Endothelial cell of umbilical vein (primary cell): ENCODE results near the gene MS4A12. TPM values are rescaled to one million over a fixed set of nuclear protein-coding genes. Genes with fewer than 3 reads are reported as not detected.

Experiments
- BruUV-seq: library from RNA; stranded (reverse); fragments of 400-500 nt; replicated peaks from 2 replicates; lab custom pipeline; 2021; lab: Mats Ljungman, UMichigan
- CTCF ChIA-PET: fragments of 300-600, 350-600 bp; sonication (Branson Sonifier 250); formaldehyde crosslinking; loops from one replicate; lab custom pipeline; 2021; ENCODE audit warnings: antibody characterized with exemption, inconsistent platforms; lab: Charles Lee
- POLR2A ChIA-PET: fragments of 300-600, 350-600 bp; sonication (Branson Sonifier 250); formaldehyde crosslinking; loops from one replicate; lab custom pipeline; 2021; ENCODE audit warnings: antibody characterized with exemption, inconsistent platforms; lab: Charles Lee
- DNase-seq: peaks from one replicate; pipeline ENCODE4 v3.0.0-alpha.2; 2011; ENCODE audit warnings: low read depth, low spot score
- FAIRE-seq: peaks from 2 replicates; lab custom pipeline; 2011; peaks lifted over from hg19 to GRCh38; lab: Jason Lieb, UNC
- H2AFZ ChIP-seq: 2 replicates; pipeline ENCODE4 v1.6.0; 2012; ENCODE audit warnings: low read depth, low read length, control low read depth, inconsistent platforms
- H3K27ac ChIP-seq: 2 replicates; pipeline ENCODE4 v1.5.1; 2011; ENCODE audit warnings: low read depth, mild to moderate bottlenecking, control low read depth, low read length, moderate library complexity; ENCODE audit not compliant: insufficient read depth
- H3K27me3 ChIP-seq, 2 experiments: 2 replicates each; pipeline versions ENCODE4 v1.6.0 to v1.6.1; 2011; ENCODE audit warnings: low read length in 2 of 2, mixed read lengths in 1 of 2; ENCODE audit not compliant: control insufficient read depth in 2 of 2, insufficient read depth in 2 of 2
- H3K36me3 ChIP-seq, 2 experiments: 2 replicates in 1 of 2; 3 replicates in 1 of 2; pipeline ENCODE4 v1.5.1; 2011; ENCODE audit warnings: low read length in 2 of 2, mild to moderate bottlenecking in 1 of 2, moderate library complexity in 1 of 2; ENCODE audit not compliant: control insufficient read depth in 2 of 2, insufficient read depth in 2 of 2; ENCODE audit errors: extremely low read depth in 1 of 2
- H3K4me1 ChIP-seq: 3 replicates; pipeline ENCODE4 v1.5.1; 2011; ENCODE audit warnings: mild to moderate bottlenecking, low read length; ENCODE audit not compliant: control insufficient read depth, insufficient read depth; ENCODE audit errors: extremely low read depth
- H3K4me2 ChIP-seq: 2 replicates; pipeline ENCODE4 v1.6.1; 2011; ENCODE audit warnings: low read length, control low read depth, mixed read lengths; ENCODE audit not compliant: insufficient read depth
- H3K4me3 ChIP-seq, 3 experiments: fragments of 200-600 bp in 1 of 3; sonication (generic), shearing (Covaris generic) in 1 of 3; replicated peaks in 1 of 3; 2 replicates each; pipeline ENCODE4 v1.5.1; 2011 to 2016; ENCODE audit warnings: control low read depth in 3 of 3, low read length in 3 of 3, mild to moderate bottlenecking in 2 of 3, inconsistent platforms in 1 of 3, low read depth in 1 of 3, moderate library complexity in 1 of 3; ENCODE audit not compliant: insufficient read depth in 1 of 3
- H3K79me2 ChIP-seq: 2 replicates; pipeline ENCODE4 v1.6.0; 2012; ENCODE audit warnings: low read length, inconsistent platforms; ENCODE audit not compliant: control insufficient read depth, insufficient read depth
- H3K9ac ChIP-seq: replicated peaks from 2 replicates; pipeline ENCODE3; 2011; ENCODE audit warnings: low read length, control low read depth; ENCODE audit not compliant: insufficient read depth; ENCODE audit errors: extremely low read depth
- H3K9me1 ChIP-seq: replicated peaks from 3 replicates; pipeline ENCODE4 v1.6.0; 2011; ENCODE audit warnings: mild to moderate bottlenecking, low read length; ENCODE audit not compliant: control insufficient read depth, insufficient read depth; ENCODE audit errors: extremely low read depth
- H3K9me3 ChIP-seq: replicated peaks from 2 replicates; pipeline ENCODE4 v1.5.1; 2012; ENCODE audit warnings: low read length, inconsistent platforms; ENCODE audit not compliant: control insufficient read depth, insufficient read depth
- H4K20me1 ChIP-seq: replicated peaks from 2 replicates; pipeline ENCODE3; 2011; ENCODE audit warnings: mild to moderate bottlenecking, low read length; ENCODE audit not compliant: control insufficient read depth, insufficient read depth; ENCODE audit errors: extremely low read depth
- EZH2 ChIP-seq: IDR thresholded peaks from 2 replicates; pipeline ENCODE4 v1.6.1; 2012; ENCODE audit warnings: borderline replicate concordance, low read depth, mild to moderate bottlenecking, moderate library complexity, low read length, inconsistent platforms; ENCODE audit not compliant: severe bottlenecking
- FOS ChIP-seq: IDR thresholded peaks from 2 replicates; pipeline ENCODE4 v1.6.1; 2011; ENCODE audit warnings: mild to moderate bottlenecking, low read length, moderate library complexity, borderline replicate concordance; ENCODE audit not compliant: insufficient read depth
- GATA2 ChIP-seq: IDR thresholded peaks from 2 replicates; pipeline ENCODE4 v1.7.0; 2011; ENCODE audit warnings: low read depth, mild to moderate bottlenecking, moderate library complexity, mixed read lengths, low read length; ENCODE audit not compliant: insufficient read length, insufficient read depth
- JUN ChIP-seq: IDR thresholded peaks from 2 replicates; pipeline ENCODE4 v1.6.1; 2011; ENCODE audit warnings: borderline replicate concordance, low read depth; ENCODE audit not compliant: insufficient read length, insufficient read depth
- MYC ChIP-seq: IDR thresholded peaks from one replicate; pipeline ENCODE4 v1.6.1; 2011; ENCODE audit warnings: mild to moderate bottlenecking, low read depth, low read length
- POLR2A ChIP-seq: IDR thresholded peaks from 2 replicates; pipeline ENCODE4 v1.6.1; 2012; ENCODE audit warnings: low read depth, mild to moderate bottlenecking, control low read depth, low read length
- POLR2AphosphoS5 ChIP-seq: IDR thresholded peaks from 2 replicates; pipeline ENCODE4 v1.6.1; 2012; ENCODE audit warnings: low read depth, mild to moderate bottlenecking, control low read depth, low read length, moderate library complexity; ENCODE audit not compliant: insufficient read depth
- dilution Hi-C: fragments of 300-500 bp; cut with MboI; formaldehyde crosslinking; loops from one replicate; pipeline ENCODE4 v1.15.0; 2019; ENCODE audit warnings: low sequenced_read_pairs; ENCODE audit not compliant: extremely low pct_ligation_motif_present
- intact Hi-C: fragments of 100-400 bp; cut with micrococcal nuclease; formaldehyde crosslinking; loops from one replicate; pipeline ENCODE4 v1.10.0; 2022
- polyA plus RNA-seq, 4 experiments: library from polyadenylated mRNA; depleted of rRNA in 3 of 4; stranded (reverse) in 3 of 4; unstranded in 1 of 4; fragments of >200 nt; gene quantifications; 2 replicates each; pipeline versions ENCODE4 v1.2.1 to v1.2.3, GENCODE V29; 2011 to 2012; ENCODE audit warnings: missing spikeins in 1 of 4
- total RNA-seq: library from RNA; stranded (reverse); gene quantifications from 2 replicates; pipeline ENCODE4 v1.2.3, GENCODE V29; 2021
- TF ChIP-seq, protein P1 (sequence below), 2 donors: IDR thresholded peaks; 1 replicate in 1 of 2; 2 replicates in 1 of 2; pipeline ENCODE4 v1.5.1; 2011; ENCODE audit warnings: low read length in 2 of 2, mild to moderate bottlenecking in 2 of 2, moderate library complexity in 2 of 2, control low read depth in 1 of 2, inconsistent platforms in 1 of 2, low read depth in 1 of 2; ENCODE audit not compliant: insufficient read depth in 1 of 2; ENCODE audit errors: extremely low read depth in 1 of 2
- TF ChIP-seq, protein P2 (sequence below): IDR thresholded peaks from 2 replicates; pipeline ENCODE4 v1.6.1; 2011; ENCODE audit not compliant: insufficient read depth, insufficient read length

Gene MS4A12
- total and polyA plus RNA-seq, 2 donors (not counting 3 experiments of a cell fraction or from before 2014, with no cell fraction given) = not detected

DNA sequence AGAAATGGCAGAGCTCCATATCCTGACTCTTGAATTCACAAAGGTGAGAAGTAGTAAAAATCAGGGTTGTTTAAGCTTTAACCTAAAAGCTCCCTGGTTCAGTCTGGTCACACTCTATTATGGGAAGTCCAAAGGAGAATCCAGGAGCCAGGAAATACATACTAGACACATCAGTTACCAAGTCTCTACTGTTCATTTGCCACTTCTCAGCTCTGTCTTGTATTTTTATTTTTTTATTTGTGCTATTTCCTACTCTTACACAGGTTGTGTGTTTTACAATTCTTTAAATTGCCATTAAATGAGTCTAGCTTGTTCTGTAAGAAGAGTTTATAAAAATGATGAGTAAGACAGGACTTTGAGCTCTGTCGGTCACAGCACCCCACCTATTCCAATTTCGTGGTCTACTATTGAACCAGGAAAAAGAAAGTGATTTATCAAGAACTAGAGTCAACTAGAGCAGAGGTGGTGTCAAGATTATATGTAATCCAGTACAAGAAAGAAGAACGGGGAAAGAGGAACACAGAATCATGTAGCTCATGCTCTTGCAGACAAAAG is 9.7 kb downstream of the MS4A12 start:
- TF ChIP-seq, protein P1, sequence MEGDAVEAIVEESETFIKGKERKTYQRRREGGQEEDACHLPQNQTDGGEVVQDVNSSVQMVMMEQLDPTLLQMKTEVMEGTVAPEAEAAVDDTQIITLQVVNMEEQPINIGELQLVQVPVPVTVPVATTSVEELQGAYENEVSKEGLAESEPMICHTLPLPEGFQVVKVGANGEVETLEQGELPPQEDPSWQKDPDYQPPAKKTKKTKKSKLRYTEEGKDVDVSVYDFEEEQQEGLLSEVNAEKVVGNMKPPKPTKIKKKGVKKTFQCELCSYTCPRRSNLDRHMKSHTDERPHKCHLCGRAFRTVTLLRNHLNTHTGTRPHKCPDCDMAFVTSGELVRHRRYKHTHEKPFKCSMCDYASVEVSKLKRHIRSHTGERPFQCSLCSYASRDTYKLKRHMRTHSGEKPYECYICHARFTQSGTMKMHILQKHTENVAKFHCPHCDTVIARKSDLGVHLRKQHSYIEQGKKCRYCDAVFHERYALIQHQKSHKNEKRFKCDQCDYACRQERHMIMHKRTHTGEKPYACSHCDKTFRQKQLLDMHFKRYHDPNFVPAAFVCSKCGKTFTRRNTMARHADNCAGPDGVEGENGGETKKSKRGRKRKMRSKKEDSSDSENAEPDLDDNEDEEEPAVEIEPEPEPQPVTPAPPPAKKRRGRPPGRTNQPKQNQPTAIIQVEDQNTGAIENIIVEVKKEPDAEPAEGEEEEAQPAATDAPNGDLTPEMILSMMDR (IDR thresholded peaks at IDR 0.05; ENCODE audit: extremely low read depth in 1 of 2, insufficient read depth in 1 of 2, low read depth in 1 of 2, low read length in 2 of 2) = no peak
- TF ChIP-seq GATA2 (no peak), FOS (no peak), EZH2 (no peak), JUN (no peak), MYC (no peak), POLR2A (no peak), POLR2AphosphoS5 (no peak)
- TF ChIP-seq, protein P2, sequence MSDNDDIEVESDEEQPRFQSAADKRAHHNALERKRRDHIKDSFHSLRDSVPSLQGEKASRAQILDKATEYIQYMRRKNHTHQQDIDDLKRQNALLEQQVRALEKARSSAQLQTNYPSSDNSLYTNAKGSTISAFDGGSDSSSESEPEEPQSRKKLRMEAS = no peak
- no peaks in the 10 kb centered on the region for H3K4me1 ChIP-seq
- no peaks in the 10 kb centered on the region for H3K27me3 ChIP-seq
- BruUV-seq = no TSS peak
- no peak overlapping the region for H3K4me2 ChIP-seq
- dilution Hi-C loops = no loop called here
- H4K20me1 ChIP-seq = no peaks in the 10 kb centered on the region
- no peaks in the 10 kb centered on the region for H3K36me3 ChIP-seq
- no peak overlapping the region for H3K9ac ChIP-seq
- no peak overlapping the region for H3K27ac ChIP-seq
- no peak overlapping the region for H2AFZ ChIP-seq
- no peaks in the 10 kb centered on the region for H3K9me3 ChIP-seq
- DNase-seq (no peak), FAIRE-seq (no peak)
- no peaks in the 10 kb centered on the region for H3K9me1 ChIP-seq
- no peak overlapping the region for H3K4me3 ChIP-seq
- CTCF ChIA-PET = interaction anchor here (0.9 kb wide), 2 partner anchors 15 to 17 kb away, joined by 3 read pairs; no protein-coding TSS in a partner anchor
- no peaks in the 10 kb centered on the region for H3K79me2 ChIP-seq
- intact Hi-C loops = no loop called here
- POLR2A ChIA-PET = no interaction called here
